Kidney epithelial cell (primary cell): Measurements from ENCODE around the gene ZNF786. TPM values are rescaled to one million over a fixed set of nuclear protein-coding genes. Genes with fewer than 3 reads are reported as not detected.

ENCODE experiments used
- DNase-seq: peaks from one replicate; pipeline ENCODE4 v3.0.0-alpha.2; 2010; ENCODE audit warnings: low read depth
- H3K27me3 ChIP-seq: 2 replicates; pipeline ENCODE4 v1.6.0; 2011; ENCODE audit warnings: low read length; ENCODE audit not compliant: control insufficient read depth, insufficient read depth
- H3K36me3 ChIP-seq: 2 replicates; pipeline ENCODE4 v1.5.1; 2011; ENCODE audit warnings: low read length; ENCODE audit not compliant: control insufficient read depth, insufficient read depth
- H3K4me3 ChIP-seq: 2 replicates; pipeline ENCODE4 v1.5.1; 2011; ENCODE audit warnings: low read depth, mild to moderate bottlenecking, control low read depth, low read length
- total RNA-seq: library from RNA; depleted of rRNA; stranded (reverse); fragments of >200 nt; gene quantifications from 2 replicates; pipeline ENCODE4 v1.2.3, GENCODE V29; 2015
- TF ChIP-seq, protein P1 (sequence below): IDR thresholded peaks from 2 replicates; pipeline ENCODE4 v1.5.1; 2011; ENCODE audit warnings: mild to moderate bottlenecking, moderate library complexity, low read length, control low read depth, inconsistent platforms; ENCODE audit not compliant: insufficient read depth, poor library complexity, severe bottlenecking

ZNF786 gene
- total RNA-seq, 1 donor from 2014 or later: 7.2 TPM

DNA sequence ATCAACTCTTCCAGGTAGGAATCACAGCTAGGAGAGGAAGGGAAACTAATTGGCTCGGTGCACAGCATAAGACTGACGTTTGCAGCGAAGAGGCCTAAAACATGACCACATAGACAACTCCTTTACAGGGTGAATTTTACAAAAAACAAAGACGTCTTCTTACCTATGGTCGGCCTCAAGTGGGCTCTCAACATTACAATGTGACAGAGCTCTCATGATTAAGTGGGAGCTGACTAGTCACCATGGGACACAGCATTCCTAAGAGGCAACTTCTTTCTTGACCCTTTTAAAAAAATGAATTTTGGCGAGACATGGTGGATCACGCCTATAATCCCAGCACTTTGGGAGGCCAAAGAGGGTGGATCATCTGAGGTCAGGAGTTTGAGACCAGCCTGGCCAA is 66.9 kb downstream of the ZNF786 start:
- H3K4me3 ChIP-seq: no peak overlapping the region
- no peak for DNase-seq
- H3K27me3 ChIP-seq: no peaks in the 10 kb centered on the region
- H3K36me3 ChIP-seq: peaks cover 1% of the 10 kb centered on the region
- TF ChIP-seq, protein P1, sequence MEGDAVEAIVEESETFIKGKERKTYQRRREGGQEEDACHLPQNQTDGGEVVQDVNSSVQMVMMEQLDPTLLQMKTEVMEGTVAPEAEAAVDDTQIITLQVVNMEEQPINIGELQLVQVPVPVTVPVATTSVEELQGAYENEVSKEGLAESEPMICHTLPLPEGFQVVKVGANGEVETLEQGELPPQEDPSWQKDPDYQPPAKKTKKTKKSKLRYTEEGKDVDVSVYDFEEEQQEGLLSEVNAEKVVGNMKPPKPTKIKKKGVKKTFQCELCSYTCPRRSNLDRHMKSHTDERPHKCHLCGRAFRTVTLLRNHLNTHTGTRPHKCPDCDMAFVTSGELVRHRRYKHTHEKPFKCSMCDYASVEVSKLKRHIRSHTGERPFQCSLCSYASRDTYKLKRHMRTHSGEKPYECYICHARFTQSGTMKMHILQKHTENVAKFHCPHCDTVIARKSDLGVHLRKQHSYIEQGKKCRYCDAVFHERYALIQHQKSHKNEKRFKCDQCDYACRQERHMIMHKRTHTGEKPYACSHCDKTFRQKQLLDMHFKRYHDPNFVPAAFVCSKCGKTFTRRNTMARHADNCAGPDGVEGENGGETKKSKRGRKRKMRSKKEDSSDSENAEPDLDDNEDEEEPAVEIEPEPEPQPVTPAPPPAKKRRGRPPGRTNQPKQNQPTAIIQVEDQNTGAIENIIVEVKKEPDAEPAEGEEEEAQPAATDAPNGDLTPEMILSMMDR: no peak

DNA sequence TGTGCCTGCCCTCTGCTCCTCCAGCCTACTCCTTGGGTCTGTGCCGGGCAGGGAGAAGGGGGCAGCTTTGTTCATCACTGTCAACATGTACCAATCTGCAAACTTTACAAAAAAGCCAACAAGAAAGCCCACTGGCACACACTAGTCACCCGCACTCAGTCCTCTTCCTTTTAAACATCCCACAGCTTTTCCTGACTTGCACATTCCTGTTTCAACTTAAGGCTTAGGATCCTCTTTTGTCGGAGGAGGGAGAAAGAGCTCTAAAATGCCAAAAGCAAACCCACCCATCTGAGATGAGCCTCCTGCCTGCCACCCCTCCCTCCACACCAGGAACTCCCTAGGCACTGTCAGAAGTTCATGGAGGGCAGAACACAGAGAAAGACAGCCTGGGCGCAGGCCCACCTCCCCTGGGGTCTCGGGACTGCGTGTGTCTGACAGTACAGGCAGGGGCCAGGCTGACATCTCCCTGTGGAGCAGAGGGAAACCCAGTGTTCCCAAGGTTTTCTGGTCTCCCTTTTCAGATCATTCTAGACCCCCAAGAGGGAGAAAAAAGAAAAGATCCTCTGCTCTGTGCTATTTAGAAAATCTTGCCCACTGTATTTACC is 67.7 kb downstream of the ZNF786 start:
- Histone ChIP-seq H3K36me3 (peaks cover 1% of the 10 kb centered on the region), H3K27me3 (no peaks in the 10 kb centered on the region), H3K4me3 (no peak overlapping the region)
- TF ChIP-seq, protein P1: no peak
- no peak for DNase-seq

- DNase-seq: no peak
- peaks cover 1% of the 10 kb centered on the region for H3K36me3 ChIP-seq
- H3K27me3 ChIP-seq: no peaks in the 10 kb centered on the region
- no peak overlapping the region for H3K4me3 ChIP-seq
- TF ChIP-seq, protein P1: no peak
Observed at GRCh38 chr7:149021725-149022062, 68.8 kb downstream of the ZNF786 start.

DNA sequence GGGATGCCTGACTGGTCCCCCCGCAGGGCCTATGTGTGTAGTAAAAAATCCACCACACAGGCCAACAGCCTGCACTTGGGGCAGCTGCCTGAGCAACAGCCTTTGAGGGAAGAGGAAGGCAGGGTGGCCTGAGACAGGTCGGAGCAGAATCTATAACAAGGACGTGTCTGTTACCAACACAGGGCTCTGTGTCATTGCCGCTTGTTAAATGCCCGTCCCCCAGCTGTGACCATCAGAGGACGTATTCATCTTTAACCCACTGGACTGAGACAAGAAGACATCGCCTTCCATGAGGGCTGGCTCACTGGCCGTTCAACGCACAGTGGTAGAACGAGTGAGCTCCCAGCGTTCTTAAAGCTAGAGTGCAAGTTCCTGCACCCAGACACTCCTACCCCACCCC is 70.0 kb downstream of the ZNF786 start:
- DNase-seq: no peak
- H3K36me3 ChIP-seq: peaks cover 2% of the 10 kb centered on the region
- TF ChIP-seq, protein P1: no peak
- H3K27me3 ChIP-seq: no peaks in the 10 kb centered on the region
- H3K4me3 ChIP-seq: no peak overlapping the region

Other genes with a start within 250 kb of the ZNF786 start
- 17.7 and 19.7 TPM in 2 replicates for gene EZH2, start 206.4 kb downstream of the ZNF786 start, total RNA-seq
- 216 and 225 TPM in 2 replicates for gene PDIA4, start 62.2 kb downstream of the ZNF786 start, total RNA-seq
- gene ZNF425, start 35.6 kb upstream of the ZNF786 start, total RNA-seq: 3.9 and 5.0 TPM in 2 replicates
- gene ZNF398, start 56.7 kb upstream of the ZNF786 start, total RNA-seq: 14.2 and 16.0 TPM in 2 replicates
- 32.0 and 32.3 TPM in 2 replicates for gene ZNF282, start 104.8 kb upstream of the ZNF786 start, total RNA-seq
- 6.7 and 8.7 TPM in 2 replicates for gene ZNF212, start 148.9 kb upstream of the ZNF786 start, total RNA-seq
- 10.4 and 11.3 TPM in 2 replicates for gene ZNF783, start 171.5 kb upstream of the ZNF786 start, total RNA-seq